Left lung (tissue), 10 donors: ENCODE data around the gene DISC1. TPM values are rescaled to one million over a fixed set of nuclear protein-coding genes. Genes with fewer than 3 reads are reported as not detected.

Experiments used
- ATAC-seq: fragments of 200-7000 bp; cut with Tn5 transposase; one replicate; pipeline ENCODE4 v1.9.1; 2020; ENCODE audit warnings: moderate library complexity
- DNase-seq, 4 donors: peaks; one replicate each; pipeline ENCODE4 v3.0.0-alpha.2; 2013 to 2020
- H3K27ac ChIP-seq, 2 donors: fragments of 200-600 bp; sonication (generic) in 1 of 2; one replicate each; pipeline versions ENCODE4 v1.5.0 to v1.8.0; 2020 to 2021
- H3K27me3 ChIP-seq, 2 donors: fragments of 200-600 bp; sonication (generic) in 1 of 2; one replicate each; pipeline versions ENCODE4 v1.5.0 to v1.8.0; 2020 to 2021
- H3K36me3 ChIP-seq, 2 donors: fragments of 200-600 bp; sonication (generic) in 1 of 2; one replicate each; pipeline versions ENCODE4 v1.5.0 to v1.8.0; 2020 to 2021
- H3K4me1 ChIP-seq, 2 donors: fragments of 200-600 bp; one replicate each; pipeline ENCODE4 v1.8.0; 2021
- H3K4me3 ChIP-seq, 2 donors: fragments of 200-600 bp; sonication (generic) in 1 of 2; one replicate each; pipeline versions ENCODE4 v1.5.0 to v1.8.0; 2020 to 2021; ENCODE audit warnings: mild to moderate bottlenecking in 1 of 2
- H3K9me3 ChIP-seq, 2 donors: fragments of 200-600 bp; sonication (generic) in 1 of 2; one replicate each; pipeline versions ENCODE4 v1.5.0 to v1.8.0; 2020 to 2021
- intact Hi-C, 2 donors: fragments of 100-400 bp; cut with DNase I; formaldehyde crosslinking; loops; one replicate each; pipeline versions ENCODE4 v1.11.2 to v1.14.2; 2022
- polyA plus RNA-seq, 6 donors: library from polyadenylated mRNA; unstranded; fragments of 120-200 nt; gene quantifications; one replicate each; pipeline ENCODE4 v1.2.1, GENCODE V29; 2013; ENCODE audit not compliant: insufficient read length in 6 of 6
- total RNA-seq, 2 donors: library from RNA; stranded (reverse); fragmentation: NEBNext Ultra II Directional; extraction: Animal tissue kit (Norgen Biotek cat#: 25700); gene quantifications; one replicate each; pipeline ENCODE4 v1.2.1, GENCODE V29; 2021
- TF ChIP-seq, protein P1 (sequence below), 2 donors: fragments of 200-600 bp; sonication (generic) in 1 of 2; IDR thresholded peaks; one replicate each; pipeline versions ENCODE4 v1.5.0 to v1.8.0; 2021; ENCODE audit warnings: antibody characterized with exemption in 2 of 2
- donor health status: DM: no; HTN: yes; CAD: no.
- donor health status: DM: no; HTN: no; CAD: no.

Gene DISC1
- total and polyA plus RNA-seq, 8 donors = 3.9 to 11.7 (median 10.5) TPM

DNA sequence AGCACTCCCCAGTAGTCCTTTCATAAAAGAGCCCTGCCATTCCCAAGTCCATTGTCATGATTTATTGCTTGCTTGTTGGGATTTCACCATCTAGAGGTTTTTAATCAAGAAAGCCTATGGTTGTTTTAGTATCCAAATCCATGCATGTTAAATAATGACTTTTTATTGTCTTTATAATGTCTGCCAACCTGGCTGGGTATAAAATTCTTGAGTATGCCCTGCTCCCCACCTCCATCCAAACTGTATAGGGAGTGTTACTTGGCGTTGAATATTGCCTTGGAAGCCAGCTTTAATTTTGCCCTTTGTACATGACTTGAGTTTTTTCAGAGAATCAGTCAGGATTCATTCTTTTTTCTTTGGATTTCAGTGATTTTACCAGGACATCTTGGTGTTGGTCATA, 44.2 kb downstream of the DISC1 start:
- Histone ChIP-seq H3K27ac (no peak overlapping the region), H3K4me1 (peaks cover 0 to 7% of the 10 kb centered on the region in 2 donors), H3K4me3 (no peak overlapping the region), H3K36me3 (no peaks in the 10 kb centered on the region), H3K9me3 (peaks cover 0 to 14% of the 10 kb centered on the region in 2 donors), H3K27me3 (no peaks in the 10 kb centered on the region)
- intact Hi-C loops = no loop called here
- no peak for ATAC-seq
- TF ChIP-seq, protein P1, sequence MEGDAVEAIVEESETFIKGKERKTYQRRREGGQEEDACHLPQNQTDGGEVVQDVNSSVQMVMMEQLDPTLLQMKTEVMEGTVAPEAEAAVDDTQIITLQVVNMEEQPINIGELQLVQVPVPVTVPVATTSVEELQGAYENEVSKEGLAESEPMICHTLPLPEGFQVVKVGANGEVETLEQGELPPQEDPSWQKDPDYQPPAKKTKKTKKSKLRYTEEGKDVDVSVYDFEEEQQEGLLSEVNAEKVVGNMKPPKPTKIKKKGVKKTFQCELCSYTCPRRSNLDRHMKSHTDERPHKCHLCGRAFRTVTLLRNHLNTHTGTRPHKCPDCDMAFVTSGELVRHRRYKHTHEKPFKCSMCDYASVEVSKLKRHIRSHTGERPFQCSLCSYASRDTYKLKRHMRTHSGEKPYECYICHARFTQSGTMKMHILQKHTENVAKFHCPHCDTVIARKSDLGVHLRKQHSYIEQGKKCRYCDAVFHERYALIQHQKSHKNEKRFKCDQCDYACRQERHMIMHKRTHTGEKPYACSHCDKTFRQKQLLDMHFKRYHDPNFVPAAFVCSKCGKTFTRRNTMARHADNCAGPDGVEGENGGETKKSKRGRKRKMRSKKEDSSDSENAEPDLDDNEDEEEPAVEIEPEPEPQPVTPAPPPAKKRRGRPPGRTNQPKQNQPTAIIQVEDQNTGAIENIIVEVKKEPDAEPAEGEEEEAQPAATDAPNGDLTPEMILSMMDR (IDR thresholded peaks at IDR 0.05) = no peak
- DNase-seq = no peak

DNA sequence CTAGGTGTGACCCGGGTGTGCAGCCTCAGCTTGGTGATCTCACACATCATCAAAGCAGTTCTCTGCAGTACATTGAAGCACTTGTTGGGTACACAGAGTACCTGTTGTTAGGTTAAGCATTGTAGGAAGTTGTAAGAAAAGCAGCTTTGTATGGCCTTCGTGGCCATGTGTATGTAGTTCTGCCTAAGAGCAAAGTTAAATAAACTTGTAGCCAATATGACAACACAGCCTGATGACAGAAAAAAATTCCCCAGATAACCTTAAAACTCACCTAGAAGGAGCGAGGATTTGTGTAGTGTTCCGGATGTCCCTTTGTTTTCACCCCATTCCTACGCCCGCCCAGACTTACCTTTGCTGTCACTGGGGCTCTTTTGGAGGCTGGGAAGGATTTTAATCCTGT, 48.0 kb downstream of the DISC1 start:
- H3K4me3 ChIP-seq = no peak overlapping the region
- intact Hi-C loops = no loop called here
- no peaks in the 10 kb centered on the region for H3K4me1 ChIP-seq
- H3K27ac ChIP-seq = no peak overlapping the region
- DNase-seq (peak in 1 of 4 donors; percentile 21), ATAC-seq (no peak)
- H3K9me3 ChIP-seq = peaks cover 0 to 14% of the 10 kb centered on the region in 2 donors
- H3K36me3 ChIP-seq = no peaks in the 10 kb centered on the region
- TF ChIP-seq, protein P1 (IDR thresholded peaks at IDR 0.05) = no peak
- H3K27me3 ChIP-seq = no peaks in the 10 kb centered on the region

DNA sequence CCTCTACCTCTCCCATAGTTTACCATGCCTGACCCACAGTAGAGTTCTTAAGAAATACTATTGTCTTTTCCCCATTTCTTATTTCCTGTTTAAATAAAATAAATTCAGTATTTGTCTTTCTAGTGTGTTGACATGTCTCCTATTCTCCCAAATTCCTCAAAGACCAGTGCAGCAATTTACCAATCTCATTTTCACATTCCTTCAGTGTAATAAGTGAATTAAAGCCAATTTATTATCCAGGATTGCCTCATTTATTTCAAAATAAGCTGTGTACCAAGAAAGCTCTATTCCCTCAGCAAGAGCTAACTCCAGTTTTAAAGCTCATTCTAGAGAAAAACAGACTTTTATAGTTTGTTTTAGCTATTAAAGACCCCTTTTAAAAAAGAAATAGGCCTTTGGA, 49.9 kb downstream of the DISC1 start:
- Histone ChIP-seq H3K27ac (no peak overlapping the region), H3K27me3 (no peaks in the 10 kb centered on the region), H3K4me3 (no peak overlapping the region), H3K36me3 (no peaks in the 10 kb centered on the region), H3K4me1 (no peaks in the 10 kb centered on the region), H3K9me3 (no peaks in the 10 kb centered on the region)
- TF ChIP-seq, protein P1 (IDR thresholded peaks at IDR 0.05) = no peak
- ATAC-seq (no peak), DNase-seq (no peak)
- intact Hi-C loops = no loop called here

DNA sequence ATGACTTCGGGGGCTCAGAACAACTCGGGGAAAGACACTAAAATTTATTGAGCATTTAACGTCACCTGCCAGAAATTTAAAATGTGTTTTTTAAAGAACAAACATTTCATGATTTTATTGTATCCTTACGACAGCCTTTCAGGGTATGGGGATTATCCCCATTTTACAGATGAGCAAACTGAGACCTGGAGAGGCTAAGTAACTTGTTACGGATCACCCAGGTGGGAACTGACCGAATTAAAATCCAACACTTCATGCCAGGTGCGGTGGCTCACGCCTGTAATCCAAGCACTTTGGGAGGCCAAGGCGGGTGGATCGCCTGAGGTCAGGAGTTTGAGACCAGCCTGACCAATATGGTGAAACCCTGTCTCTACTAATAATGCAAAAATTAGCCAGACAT, 50.9 kb downstream of the DISC1 start:
- ATAC-seq (no peak), DNase-seq (no peak)
- Histone ChIP-seq H3K4me1 (no peaks in the 10 kb centered on the region), H3K4me3 (no peak overlapping the region), H3K36me3 (no peaks in the 10 kb centered on the region), H3K27ac (no peak overlapping the region), H3K9me3 (no peaks in the 10 kb centered on the region), H3K27me3 (no peaks in the 10 kb centered on the region)
- TF ChIP-seq, protein P1 (IDR thresholded peaks at IDR 0.05) = no peak
- intact Hi-C loops = no loop called here

DNA sequence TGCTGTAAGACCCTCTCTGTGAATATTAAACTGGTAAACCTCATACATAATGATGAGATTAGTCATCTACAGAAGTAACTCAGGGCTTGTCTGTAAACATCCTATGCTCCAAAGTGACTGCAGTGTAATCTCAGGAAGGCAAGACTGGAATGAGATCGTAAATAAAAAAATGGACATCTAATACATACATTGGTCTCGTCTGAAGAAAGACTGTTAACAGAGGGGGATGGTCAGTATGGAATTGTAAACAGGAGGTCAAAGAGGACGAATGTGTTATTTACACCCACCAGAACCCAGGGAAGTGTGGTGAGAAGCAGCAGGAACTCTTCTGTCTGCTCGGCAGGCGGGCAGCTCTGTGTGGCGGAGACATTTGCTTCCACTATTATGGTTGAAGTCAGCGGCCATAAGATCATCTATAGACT, 51.4 kb downstream of the DISC1 start:
- no peak overlapping the region for H3K4me3 ChIP-seq
- no peaks in the 10 kb centered on the region for H3K4me1 ChIP-seq
- ATAC-seq (no peak), DNase-seq (no peak)
- no peak overlapping the region for H3K27ac ChIP-seq
- no peaks in the 10 kb centered on the region for H3K36me3 ChIP-seq
- TF ChIP-seq, protein P1 (IDR thresholded peaks at IDR 0.05) = no peak
- no peaks in the 10 kb centered on the region for H3K9me3 ChIP-seq
- no peaks in the 10 kb centered on the region for H3K27me3 ChIP-seq
- intact Hi-C loops = no loop called here
